Liver (tissue), 9 donors: ENCODE data around the gene ACAN. TPM values are rescaled to one million over a fixed set of nuclear protein-coding genes. Genes with fewer than 3 reads are reported as not detected.

Experiments
- DNase-seq: peaks from one replicate; pipeline ENCODE4 v3.0.0-alpha.2; 2017; ENCODE audit warnings: low spot score
- H3K27ac ChIP-seq, 2 donors: one replicate each; pipeline ENCODE4 v1.7.0; 2013; ENCODE audit warnings: inconsistent platforms in 2 of 2, low read length in 2 of 2, control low read depth in 1 of 2, low read depth in 1 of 2, mild to moderate bottlenecking in 1 of 2
- H3K27me3 ChIP-seq, 4 donors: one replicate each; pipeline versions ENCODE4 v1.6.1 to v1.7.0; 2013; ENCODE audit warnings: low read length in 3 of 4, inconsistent platforms in 1 of 4, mild to moderate bottlenecking in 1 of 4, moderate library complexity in 1 of 4; ENCODE audit not compliant: control insufficient read depth in 4 of 4, insufficient read depth in 4 of 4
- H3K36me3 ChIP-seq, 4 donors: one replicate each; pipeline versions ENCODE4 v1.6.1 to v1.7.0; 2013; ENCODE audit warnings: low read length in 3 of 4, mild to moderate bottlenecking in 3 of 4, low read depth in 1 of 4, moderate library complexity in 1 of 4; ENCODE audit not compliant: control insufficient read depth in 4 of 4, insufficient read depth in 3 of 4
- H3K4me1 ChIP-seq, 4 donors: one replicate each; pipeline versions ENCODE4 v1.6.1 to v1.7.0; 2013; ENCODE audit warnings: low read length in 3 of 4, mild to moderate bottlenecking in 3 of 4, moderate library complexity in 1 of 4; ENCODE audit not compliant: control insufficient read depth in 4 of 4, insufficient read depth in 4 of 4
- H3K4me3 ChIP-seq, 3 donors: one replicate each; pipeline versions ENCODE4 v1.6.1 to v1.7.0; 2013; ENCODE audit warnings: low read length in 3 of 3, control low read depth in 1 of 3, low read depth in 1 of 3, mild to moderate bottlenecking in 1 of 3
- H3K9ac ChIP-seq, 2 donors: one replicate each; pipeline ENCODE4 v1.7.0; 2013; ENCODE audit warnings: low read length in 2 of 2, mild to moderate bottlenecking in 2 of 2, moderate library complexity in 2 of 2, control low read depth in 1 of 2, low read depth in 1 of 2
- H3K9me3 ChIP-seq, 4 donors: one replicate each; pipeline versions ENCODE4 v1.6.1 to v1.7.0; 2013; ENCODE audit warnings: low read length in 3 of 4; ENCODE audit not compliant: control insufficient read depth in 4 of 4
- CTCF ChIP-seq: fragments of 150-350 bp; IDR thresholded peaks from 2 replicates; pipeline ENCODE4 v1.5.1; 2017; ENCODE audit warnings: improper control_type of control experiment, low read depth, low read length; ENCODE audit not compliant: missing input control
- EGR1 ChIP-seq, 2 donors: IDR thresholded peaks; 2 replicates each; pipeline ENCODE4 v1.6.1; 2016 to 2018; ENCODE audit warnings: antibody characterized with exemption in 2 of 2, low read depth in 2 of 2
- FOXA1 ChIP-seq: IDR thresholded peaks from 2 replicates; pipeline ENCODE4 v1.6.1; 2016; ENCODE audit warnings: antibody characterized with exemption
- FOXA2 ChIP-seq: IDR thresholded peaks from 2 replicates; pipeline ENCODE4 v1.6.1; 2016; ENCODE audit warnings: antibody characterized with exemption
- GABPA ChIP-seq, 2 donors: IDR thresholded peaks in 1 of 2; conservative IDR thresholded peaks in 1 of 2; 2 replicates each; pipeline ENCODE4 v1.6.1; 2016; ENCODE audit warnings: antibody characterized with exemption in 2 of 2, mild to moderate bottlenecking in 1 of 2, moderate library complexity in 1 of 2
- HNF4A ChIP-seq, 2 donors: conservative IDR thresholded peaks; 2 replicates each; pipeline ENCODE4 v1.6.1; 2016; ENCODE audit warnings: antibody characterized with exemption in 2 of 2, mild to moderate bottlenecking in 2 of 2
- HNF4G ChIP-seq: IDR thresholded peaks from 2 replicates; pipeline ENCODE4 v1.6.1; 2016; ENCODE audit warnings: antibody characterized with exemption
- RAD21 ChIP-seq, 2 donors: IDR thresholded peaks; 2 replicates each; pipeline ENCODE4 v1.6.1; 2016; ENCODE audit warnings: antibody characterized with exemption in 2 of 2, mild to moderate bottlenecking in 2 of 2
- RXRA ChIP-seq, 2 donors: IDR thresholded peaks; 2 replicates each; pipeline ENCODE4 v1.6.1; 2017 to 2018; ENCODE audit warnings: antibody characterized with exemption in 2 of 2, mild to moderate bottlenecking in 1 of 2
- SP1 ChIP-seq: IDR thresholded peaks from 2 replicates; pipeline ENCODE4 v1.6.1; 2018; ENCODE audit warnings: antibody characterized with exemption, mild to moderate bottlenecking
- TAF1 ChIP-seq: conservative IDR thresholded peaks from 2 replicates; pipeline ENCODE4 v1.6.1; 2016; ENCODE audit warnings: antibody characterized with exemption, mild to moderate bottlenecking
- YY1 ChIP-seq: IDR thresholded peaks from 2 replicates; pipeline ENCODE4 v1.6.1; 2016; ENCODE audit warnings: antibody characterized with exemption, mild to moderate bottlenecking
- ZBTB33 ChIP-seq: IDR thresholded peaks from 2 replicates; pipeline ENCODE4 v1.6.1; 2016; ENCODE audit warnings: antibody characterized with exemption
- WGBS: extraction: QIAGEN DNeasy Blood & Tissue Kit; methylation state at CpG from one replicate; pipeline ENCODE4 v1.1.7; 2013; 5-methylcytosine and 5-hydroxymethylcytosine counted together
- polyA plus RNA-seq, 2 donors: library from polyadenylated mRNA; stranded (reverse) in 1 of 2; unstranded in 1 of 2; fragments of 200-250 nt in 1 of 2; fragments of >200 nt in 1 of 2; fragmentation: Nextera tagmentation in 1 of 2; extraction: Ambion mirVana in 1 of 2; gene quantifications; one replicate each; pipeline versions ENCODE4 v1.2.1 to v1.2.3, GENCODE V29; 2013 to 2015
- total RNA-seq, 2 donors: library from RNA; depleted of rRNA; stranded (reverse); fragments of >200 nt; gene quantifications; one replicate each; pipeline ENCODE4 v1.2.3, GENCODE V29; 2014
- TF ChIP-seq, protein P1 (sequence below): IDR thresholded peaks from 2 replicates; pipeline ENCODE4 v1.6.1; 2016; ENCODE audit warnings: antibody characterized with exemption, mild to moderate bottlenecking
- TF ChIP-seq, protein P2 (sequence below): IDR thresholded peaks from 2 replicates; pipeline ENCODE4 v1.6.1; 2016; ENCODE audit warnings: antibody characterized with exemption
- TF ChIP-seq, protein P3 (sequence below): IDR thresholded peaks from 2 replicates; pipeline ENCODE4 v1.6.1; 2016; ENCODE audit warnings: antibody characterized with exemption
- donor health status: healthy.
- donor health status: healthy.
- donor health status: healthy.
- donor health status: healthy.
- donor health status: healthy.

ACAN gene
- total and polyA plus RNA-seq, 4 donors, result under 0.01 to 0.05 (median under 0.01) TPM; not detected in 1

GRCh38 chr15:88882785-88883184 lies 79.5 kb downstream of the ACAN start:
- TF ChIP-seq, protein P1, sequence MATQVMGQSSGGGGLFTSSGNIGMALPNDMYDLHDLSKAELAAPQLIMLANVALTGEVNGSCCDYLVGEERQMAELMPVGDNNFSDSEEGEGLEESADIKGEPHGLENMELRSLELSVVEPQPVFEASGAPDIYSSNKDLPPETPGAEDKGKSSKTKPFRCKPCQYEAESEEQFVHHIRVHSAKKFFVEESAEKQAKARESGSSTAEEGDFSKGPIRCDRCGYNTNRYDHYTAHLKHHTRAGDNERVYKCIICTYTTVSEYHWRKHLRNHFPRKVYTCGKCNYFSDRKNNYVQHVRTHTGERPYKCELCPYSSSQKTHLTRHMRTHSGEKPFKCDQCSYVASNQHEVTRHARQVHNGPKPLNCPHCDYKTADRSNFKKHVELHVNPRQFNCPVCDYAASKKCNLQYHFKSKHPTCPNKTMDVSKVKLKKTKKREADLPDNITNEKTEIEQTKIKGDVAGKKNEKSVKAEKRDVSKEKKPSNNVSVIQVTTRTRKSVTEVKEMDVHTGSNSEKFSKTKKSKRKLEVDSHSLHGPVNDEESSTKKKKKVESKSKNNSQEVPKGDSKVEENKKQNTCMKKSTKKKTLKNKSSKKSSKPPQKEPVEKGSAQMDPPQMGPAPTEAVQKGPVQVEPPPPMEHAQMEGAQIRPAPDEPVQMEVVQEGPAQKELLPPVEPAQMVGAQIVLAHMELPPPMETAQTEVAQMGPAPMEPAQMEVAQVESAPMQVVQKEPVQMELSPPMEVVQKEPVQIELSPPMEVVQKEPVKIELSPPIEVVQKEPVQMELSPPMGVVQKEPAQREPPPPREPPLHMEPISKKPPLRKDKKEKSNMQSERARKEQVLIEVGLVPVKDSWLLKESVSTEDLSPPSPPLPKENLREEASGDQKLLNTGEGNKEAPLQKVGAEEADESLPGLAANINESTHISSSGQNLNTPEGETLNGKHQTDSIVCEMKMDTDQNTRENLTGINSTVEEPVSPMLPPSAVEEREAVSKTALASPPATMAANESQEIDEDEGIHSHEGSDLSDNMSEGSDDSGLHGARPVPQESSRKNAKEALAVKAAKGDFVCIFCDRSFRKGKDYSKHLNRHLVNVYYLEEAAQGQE, result no peak
- TF ChIP-seq TAF1, result no peak
- TF ChIP-seq HNF4G, result no peak
- Histone ChIP-seq H3K27ac (no peak overlapping the region), H3K4me1 (no peaks in the 10 kb centered on the region), H3K36me3 (no peaks in the 10 kb centered on the region), H3K9me3 (no peaks in the 10 kb centered on the region), H3K9ac (no peak overlapping the region), H3K4me3 (no peak overlapping the region), H3K27me3 (no peaks in the 10 kb centered on the region)
- no peak for DNase-seq
- 84% methylated on average over 4 of the region's 4 CpGs for WGBS

DNA sequence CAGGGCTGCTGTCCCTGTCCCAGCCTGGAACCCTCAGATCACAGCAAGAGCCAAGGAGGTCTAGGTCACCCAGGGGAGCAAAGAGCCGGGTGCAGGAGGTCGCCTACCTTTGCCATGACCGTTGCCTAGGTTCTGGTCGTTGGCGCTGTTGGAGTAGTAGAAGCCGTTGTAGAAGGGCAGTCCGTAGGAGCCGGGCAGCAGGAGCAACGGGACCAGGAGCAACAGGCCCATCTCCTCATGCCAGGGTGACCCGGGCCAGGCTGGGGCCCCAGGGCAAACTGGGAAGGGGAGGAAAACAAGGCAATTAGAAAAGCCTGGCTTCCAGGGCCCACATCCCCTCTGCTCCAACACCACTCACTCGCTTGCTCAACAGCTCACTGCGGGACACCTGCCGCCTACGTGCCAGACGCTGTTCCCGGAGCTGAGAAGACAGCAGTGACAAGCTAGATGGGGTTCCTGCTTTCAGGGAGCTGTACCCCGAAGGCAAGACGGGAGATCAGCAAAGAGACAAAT lies 83.9 kb downstream of the ACAN start:
- H3K27me3 ChIP-seq, result no peaks in the 10 kb centered on the region
- no peak overlapping the region for H3K9ac ChIP-seq
- no peak overlapping the region for H3K4me3 ChIP-seq
- no peaks in the 10 kb centered on the region for H3K36me3 ChIP-seq
- no peaks in the 10 kb centered on the region for H3K4me1 ChIP-seq
- 89% methylated on average over 18 of the region's 18 CpGs for WGBS
- H3K9me3 ChIP-seq, result no peaks in the 10 kb centered on the region
- TF ChIP-seq GABPA (IDR thresholded peaks at IDR 0.05 in 1 of 2, conservative IDR thresholded peaks at IDR 0.05 in 1 of 2) (no peak), FOXA1 (no peak), SP1 (no peak), RAD21 (IDR thresholded peaks at IDR 0.05) (no peak), CTCF (no peak), YY1 (no peak), TAF1 (no peak), RXRA (IDR thresholded peaks at IDR 0.05) (no peak), EGR1 (IDR thresholded peaks at IDR 0.05; ENCODE audit: low read depth in 2 of 2) (no peak), ZBTB33 (no peak), HNF4A (conservative IDR thresholded peaks at IDR 0.05) (no peak), FOXA2 (no peak)
- TF ChIP-seq, protein P1, result no peak
- TF ChIP-seq, protein P2, sequence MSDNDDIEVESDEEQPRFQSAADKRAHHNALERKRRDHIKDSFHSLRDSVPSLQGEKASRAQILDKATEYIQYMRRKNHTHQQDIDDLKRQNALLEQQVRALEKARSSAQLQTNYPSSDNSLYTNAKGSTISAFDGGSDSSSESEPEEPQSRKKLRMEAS, result no peak
- TF ChIP-seq, protein P3, sequence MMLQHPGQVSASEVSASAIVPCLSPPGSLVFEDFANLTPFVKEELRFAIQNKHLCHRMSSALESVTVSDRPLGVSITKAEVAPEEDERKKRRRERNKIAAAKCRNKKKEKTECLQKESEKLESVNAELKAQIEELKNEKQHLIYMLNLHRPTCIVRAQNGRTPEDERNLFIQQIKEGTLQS, result no peak
- DNase-seq, result no peak
- H3K27ac ChIP-seq, result no peak overlapping the region
